GM23248 (cell line): ENCODE data around the gene PTPRH. TPM values are rescaled to one million over a fixed set of nuclear protein-coding genes. Genes with fewer than 3 reads are reported as not detected.

Source experiments
- DNase-seq: peaks from one replicate; pipeline ENCODE4 v3.0.0-alpha.2; 2015
- H2AFZ ChIP-seq: fragments of 200-600 bp; sonication (generic); 2 replicates; pipeline ENCODE4 v1.6.1; 2016; ENCODE audit warnings: antibody characterized with exemption
- H3F3A ChIP-seq: fragments of 200-600 bp; sonication (generic); 2 replicates; pipeline ENCODE4 v1.6.1; 2016; ENCODE audit warnings: mild to moderate bottlenecking, antibody characterized with exemption, mixed run types; ENCODE audit not compliant: insufficient read depth
- H3K27ac ChIP-seq: fragments of 200-600 bp; sonication (generic); 2 replicates; pipeline ENCODE4 v1.5.1; 2016; ENCODE audit warnings: mild to moderate bottlenecking
- H3K27me3 ChIP-seq: fragments of 200-600 bp; sonication (generic); replicated peaks from 2 replicates; pipeline ENCODE4 v1.6.1; 2016; ENCODE audit warnings: mild to moderate bottlenecking; ENCODE audit not compliant: insufficient read depth
- H3K36me3 ChIP-seq: fragments of 200-600 bp; sonication (generic); 2 replicates; pipeline ENCODE4 v1.6.1; 2016; ENCODE audit warnings: low read depth, mild to moderate bottlenecking
- H3K4me1 ChIP-seq: fragments of 200-600 bp; sonication (generic); 2 replicates; pipeline ENCODE4 v1.6.1; 2016; ENCODE audit warnings: mild to moderate bottlenecking; ENCODE audit not compliant: insufficient read depth
- H3K4me2 ChIP-seq: fragments of 200-600 bp; sonication (generic); one replicate; pipeline ENCODE4 v1.6.1; 2016; ENCODE audit warnings: mild to moderate bottlenecking; ENCODE audit not compliant: unreplicated experiment
- H3K4me3 ChIP-seq: fragments of 200-600 bp; sonication (generic); 2 replicates; pipeline ENCODE4 v1.5.1; 2016; ENCODE audit warnings: mild to moderate bottlenecking
- H3K79me2 ChIP-seq: fragments of 200-600 bp; sonication (generic); 2 replicates; pipeline ENCODE4 v1.6.1; 2016; ENCODE audit warnings: mild to moderate bottlenecking; ENCODE audit not compliant: insufficient read depth
- H3K9ac ChIP-seq: fragments of 200-600 bp; sonication (generic); 2 replicates; pipeline ENCODE4 v1.6.1; 2016; ENCODE audit warnings: mild to moderate bottlenecking
- H3K9me2 ChIP-seq: fragments of 200-600 bp; sonication (generic); 2 replicates; pipeline ENCODE4 v1.6.1; 2016; ENCODE audit warnings: mixed run types, mild to moderate bottlenecking, moderate library complexity; ENCODE audit not compliant: insufficient read depth
- H3K9me3 ChIP-seq: fragments of 200-600 bp; sonication (generic); one replicate; pipeline ENCODE4 v1.6.1; 2017; ENCODE audit warnings: low read depth
- H4K20me1 ChIP-seq: fragments of 200-600 bp; sonication (generic); 2 replicates; pipeline ENCODE4 v1.6.0; 2016; ENCODE audit not compliant: insufficient read depth
- EZH2 ChIP-seq: fragments of 200-600 bp; sonication (generic); IDR thresholded peaks from 2 replicates; pipeline ENCODE4 v1.6.1; 2018; ENCODE audit warnings: antibody characterized with exemption, mild to moderate bottlenecking; ENCODE audit not compliant: insufficient read depth, poor library complexity, severe bottlenecking
- EZH2phosphoT487 ChIP-seq: fragments of 200-600 bp; sonication (generic); IDR thresholded peaks from 2 replicates; pipeline ENCODE4 v1.6.1; 2018; ENCODE audit warnings: antibody characterized with exemption, moderate library complexity, mild to moderate bottlenecking, low read depth; ENCODE audit not compliant: insufficient read depth
- WGBS, 2 experiments: methylation state at CpG; one replicate each; pipeline ENCODE4 v1.1.6; 2015 to 2017; ENCODE audit warnings: low lambda C conversion rate in 2 of 2, low coverage in 1 of 2; ENCODE audit errors: missing lambda C conversion rate in 2 of 2; 5-methylcytosine and 5-hydroxymethylcytosine counted together
- in situ Hi-C: fragments of 300-500 bp; cut with MboI; formaldehyde crosslinking; loops from 2 replicates; pipeline ENCODE4 v1.15.0; 2020
- polyA plus RNA-seq: library from polyadenylated mRNA; unstranded; fragments of >200 nt; fragmentation: Nextera tagmentation; extraction: Ambion mirVana; gene quantifications from 2 replicates; pipeline ENCODE4 v1.2.1, GENCODE V29; 2016
- total RNA-seq: library from RNA; depleted of rRNA; stranded (reverse); fragments of >200 nt; shearing (Covaris generic); gene quantifications from 2 replicates; pipeline ENCODE4 v1.2.3, GENCODE V29; 2014

Gene PTPRH
- total and polyA plus RNA-seq, 2 experiments from 2014 or later: 0.28 to 0.43 TPM

DNA sequence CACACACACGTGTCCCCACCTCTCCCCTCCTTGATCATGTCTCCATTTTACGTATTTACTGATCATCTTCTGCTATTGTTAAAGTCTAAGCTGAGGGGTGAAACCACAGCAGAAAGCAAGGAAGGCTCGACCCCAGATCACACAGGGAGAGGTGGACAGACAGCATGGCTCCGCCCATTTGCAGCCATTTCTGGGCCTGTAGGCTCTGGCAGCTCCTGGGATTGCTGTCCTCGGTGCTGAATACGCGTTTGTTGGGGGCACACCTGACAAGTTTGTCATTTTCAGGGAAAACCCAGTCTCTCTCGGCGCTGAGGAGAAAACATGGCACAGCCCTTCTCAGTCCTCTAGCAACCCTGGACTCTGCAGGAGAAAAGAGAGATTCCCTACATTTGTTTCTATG, 11.2 kb upstream of the PTPRH start:
- in situ Hi-C loops: no loop called here

DNA sequence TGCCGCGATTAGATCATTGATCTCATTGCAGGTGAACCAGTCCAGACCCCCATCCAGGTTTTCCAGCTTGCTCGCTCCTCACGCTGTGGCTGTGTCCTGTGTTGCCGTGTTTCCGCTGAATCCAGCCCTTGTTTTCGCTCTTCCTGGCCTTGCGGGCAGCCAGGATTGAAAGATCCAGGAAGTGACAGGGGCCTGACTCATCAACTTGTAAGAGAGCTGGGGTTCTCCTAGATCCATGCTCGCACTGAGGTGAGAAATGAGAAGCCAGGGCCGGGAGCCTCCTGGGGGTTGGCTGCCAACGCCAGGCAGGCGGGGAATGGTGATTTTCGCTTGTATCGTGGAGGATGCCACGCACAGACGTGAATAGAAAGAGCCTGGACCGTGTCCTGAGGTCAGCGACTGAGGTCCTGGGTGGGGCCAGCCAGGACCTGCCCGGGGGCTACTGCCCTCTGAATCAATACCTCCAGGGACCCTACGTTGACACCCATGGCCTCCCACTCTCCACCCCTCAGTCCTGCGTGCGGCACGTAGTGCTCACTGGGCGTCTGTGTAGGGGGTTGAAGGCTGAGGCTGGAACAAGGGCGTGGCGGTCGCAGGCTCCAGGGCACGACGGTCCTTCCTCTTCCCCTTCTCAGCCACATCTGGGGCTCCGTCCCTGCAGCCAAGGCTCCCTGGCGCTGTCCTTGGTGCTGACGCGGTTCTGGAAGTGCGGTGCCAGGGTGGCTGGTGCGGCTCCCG, 7.3 kb upstream of the PTPRH start:
- peak; percentile 100 for DNase-seq
- H3K27ac ChIP-seq: peak overlapping the region; percentile 67
- peak overlapping the region; percentile 46 for H3K9ac ChIP-seq
- H3K4me3 ChIP-seq: peak overlapping the region; percentile 61
- peaks cover 9% of the 10 kb centered on the region for H3F3A ChIP-seq
- no peaks in the 10 kb centered on the region for H3K27me3 ChIP-seq
- H3K9me2 ChIP-seq: no peaks in the 10 kb centered on the region
- TF ChIP-seq EZH2phosphoT487: no peak
- TF ChIP-seq EZH2: no peak
- no peaks in the 10 kb centered on the region for H3K79me2 ChIP-seq
- H3K4me2 ChIP-seq: peak overlapping the region; percentile 67
- H3K36me3 ChIP-seq: no peaks in the 10 kb centered on the region
- in situ Hi-C loops: no loop called here
- WGBS, 2 experiments: 5 to 6% methylated on average over 35 to 36 of the region's 36 CpGs
- no peak overlapping the region for H2AFZ ChIP-seq
- H3K9me3 ChIP-seq: no peaks in the 10 kb centered on the region
- H3K4me1 ChIP-seq: peaks cover 6% of the 10 kb centered on the region
- no peaks in the 10 kb centered on the region for H4K20me1 ChIP-seq

More for the DNA sequence above, 11.2 kb upstream of the PTPRH start:
- no peak overlapping the region for H3K4me2 ChIP-seq
- TF ChIP-seq EZH2: no peak
- no peak for TF ChIP-seq EZH2phosphoT487
- H3K36me3 ChIP-seq: no peaks in the 10 kb centered on the region
- no peaks in the 10 kb centered on the region for H3K9me2 ChIP-seq
- no peaks in the 10 kb centered on the region for H3K79me2 ChIP-seq
- no peaks in the 10 kb centered on the region for H3K9me3 ChIP-seq
- no peak overlapping the region for H3K4me3 ChIP-seq
- H3K27me3 ChIP-seq: no peaks in the 10 kb centered on the region
- 81 to 84% methylated on average over 9 of the region's 9 CpGs for WGBS, 2 experiments
- DNase-seq: peak; percentile 16
- H3K9ac ChIP-seq: no peak overlapping the region
- H3F3A ChIP-seq: peaks cover 9% of the 10 kb centered on the region
- H4K20me1 ChIP-seq: no peaks in the 10 kb centered on the region
- H2AFZ ChIP-seq: no peak overlapping the region
- no peak overlapping the region for H3K27ac ChIP-seq
- H3K4me1 ChIP-seq: peaks cover 6% of the 10 kb centered on the region

DNA sequence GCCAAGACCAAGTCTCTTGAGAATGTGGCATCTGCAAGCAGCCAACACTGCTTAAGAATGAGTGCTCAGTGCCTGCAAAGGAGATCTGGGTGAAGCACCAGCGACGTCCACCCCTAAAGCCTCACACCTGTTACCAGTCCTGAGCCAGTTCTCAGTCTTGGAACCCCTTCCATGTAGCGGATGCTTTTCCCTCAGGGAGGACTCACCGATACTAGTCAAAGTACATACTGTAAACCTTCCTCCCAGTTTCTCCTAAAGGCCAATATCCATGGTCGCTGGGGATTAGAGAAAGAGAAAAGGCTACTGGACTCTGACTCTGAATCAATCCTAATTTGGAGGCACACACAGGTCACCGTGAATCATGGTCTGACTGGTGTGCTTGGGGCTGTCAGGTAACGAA, 4.2 kb upstream of the PTPRH start:
- Histone ChIP-seq H3K9me3 (no peaks in the 10 kb centered on the region), H3K79me2 (no peaks in the 10 kb centered on the region), H3K36me3 (no peaks in the 10 kb centered on the region), H3K27me3 (no peaks in the 10 kb centered on the region), H4K20me1 (no peaks in the 10 kb centered on the region), H3K4me2 (no peak overlapping the region), H3K4me1 (peaks cover 22% of the 10 kb centered on the region), H3K27ac (no peak overlapping the region), H3K4me3 (no peak overlapping the region), H3K9ac (no peak overlapping the region), H3K9me2 (no peaks in the 10 kb centered on the region), H3F3A (peaks cover 27% of the 10 kb centered on the region), H2AFZ (no peak overlapping the region)
- no peak for TF ChIP-seq EZH2phosphoT487
- no peak for TF ChIP-seq EZH2
- in situ Hi-C loops: no loop called here
- no peak for DNase-seq
- WGBS, 2 experiments: 64 to 77% methylated on average over 7 of the region's 7 CpGs

DNA sequence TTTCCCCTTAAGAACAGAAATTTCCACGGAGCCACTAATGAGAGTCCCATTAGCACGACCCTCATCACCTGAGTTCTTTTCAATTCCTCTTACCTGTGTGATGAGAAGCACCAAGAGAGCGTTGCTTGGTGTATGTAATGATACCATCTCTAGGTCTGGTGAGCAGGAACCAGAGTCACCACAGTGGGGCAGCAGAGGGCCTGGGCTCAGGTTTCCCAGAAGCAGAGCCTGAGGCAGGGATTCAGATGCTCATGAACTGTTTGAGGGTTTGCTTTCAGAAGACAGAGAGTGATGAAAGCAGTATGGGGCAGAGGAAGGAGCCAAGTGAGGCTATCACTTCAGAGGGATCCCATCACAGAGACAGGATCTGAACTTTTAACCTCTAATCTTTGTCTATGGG, 3.1 kb upstream of the PTPRH start:
- Histone ChIP-seq H3K9me2 (no peaks in the 10 kb centered on the region), H3K27me3 (no peaks in the 10 kb centered on the region), H3K4me1 (peaks cover 22% of the 10 kb centered on the region), H3K36me3 (no peaks in the 10 kb centered on the region), H3K9me3 (no peaks in the 10 kb centered on the region), H3F3A (peaks cover 22% of the 10 kb centered on the region), H3K79me2 (no peaks in the 10 kb centered on the region), H3K9ac (no peak overlapping the region), H3K27ac (no peak overlapping the region), H2AFZ (no peak overlapping the region), H3K4me3 (no peak overlapping the region), H3K4me2 (no peak overlapping the region), H4K20me1 (no peaks in the 10 kb centered on the region)
- WGBS, 2 experiments: 94 to 96% methylated on average over 3 of the region's 3 CpGs
- DNase-seq: no peak
- in situ Hi-C loops: no loop called here
- TF ChIP-seq EZH2: no peak
- TF ChIP-seq EZH2phosphoT487: no peak
